Hepatocyte (in vitro differentiated cells): ENCODE data around the gene TREH.

Experiments used
- EZH2 ChIP-seq: fragments of 200-600 bp; sonication (generic); IDR thresholded peaks from 2 replicates; pipeline ENCODE4 v1.6.1; 2016; ENCODE audit warnings: antibody characterized with exemption, mild to moderate bottlenecking, borderline replicate concordance
- EZH2phosphoT487 ChIP-seq: fragments of 200-600 bp; sonication (generic); IDR thresholded peaks from one replicate; pipeline ENCODE4 v1.6.1; 2018; ENCODE audit warnings: antibody characterized with exemption, mild to moderate bottlenecking, low read depth, moderate library complexity; ENCODE audit not compliant: unreplicated experiment, severe bottlenecking

DNA sequence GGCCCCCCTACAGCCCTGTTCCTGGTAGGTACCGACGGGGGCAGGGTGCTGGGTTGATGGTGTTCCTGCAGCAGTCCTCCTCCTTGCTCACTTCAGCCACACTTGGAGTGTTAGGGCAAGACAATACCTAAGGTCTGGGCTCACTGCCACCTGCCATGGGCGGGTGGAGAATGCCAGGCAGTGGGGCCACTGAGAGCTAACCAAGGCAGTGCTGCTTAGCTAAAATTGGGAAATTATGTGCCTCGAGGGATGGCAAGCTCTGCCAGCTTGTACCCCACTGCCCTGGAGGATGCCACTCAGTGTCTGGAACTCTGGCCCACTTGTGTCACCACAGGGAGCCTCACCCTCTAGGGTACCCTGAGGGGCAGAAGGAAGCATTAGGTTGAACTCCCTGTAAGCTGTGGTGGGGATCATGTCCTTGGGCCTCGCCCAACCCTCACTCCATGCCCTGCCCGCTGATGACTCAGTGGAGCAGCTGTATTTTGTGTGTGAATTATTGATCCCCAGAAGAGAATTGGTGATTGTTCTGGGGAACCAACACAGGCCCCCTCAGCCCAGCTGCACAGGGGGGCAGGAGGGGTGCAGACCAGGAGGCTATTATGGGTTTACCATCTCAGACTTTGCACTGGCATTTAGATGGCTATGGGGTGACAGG lies 54.3 kb downstream of the TREH start:
- no peak for TF ChIP-seq EZH2phosphoT487
- TF ChIP-seq EZH2, result no peak
